ENCODE data around the gene FBLN7.

The FBLN7 gene

DNA sequence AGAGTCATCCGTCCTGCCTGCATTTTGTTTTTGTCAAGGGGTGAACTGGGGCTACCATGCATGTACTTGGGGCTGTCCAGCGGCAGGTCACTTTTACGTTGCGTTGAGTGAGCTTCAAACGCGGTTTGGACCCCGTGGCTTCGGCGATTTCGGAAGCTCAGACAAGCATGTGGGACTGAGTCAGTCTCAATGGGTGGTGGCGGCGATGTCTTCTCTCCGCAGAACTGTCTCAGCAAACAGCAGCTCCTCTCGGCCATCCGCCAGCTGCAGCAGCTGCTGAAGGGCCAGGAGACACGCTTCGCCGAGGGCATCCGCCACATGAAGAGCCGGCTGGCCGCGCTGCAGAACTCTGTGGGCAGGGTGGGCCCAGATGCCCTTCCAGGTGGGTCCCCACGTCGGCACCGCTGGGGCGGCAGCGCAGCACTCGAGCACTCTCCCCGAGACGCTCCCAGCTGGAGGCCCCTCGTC is 21.3 kb downstream of the FBLN7 start:
- peak in 1 of 2 donors; percentile 32 for DNase-seq

DNA sequence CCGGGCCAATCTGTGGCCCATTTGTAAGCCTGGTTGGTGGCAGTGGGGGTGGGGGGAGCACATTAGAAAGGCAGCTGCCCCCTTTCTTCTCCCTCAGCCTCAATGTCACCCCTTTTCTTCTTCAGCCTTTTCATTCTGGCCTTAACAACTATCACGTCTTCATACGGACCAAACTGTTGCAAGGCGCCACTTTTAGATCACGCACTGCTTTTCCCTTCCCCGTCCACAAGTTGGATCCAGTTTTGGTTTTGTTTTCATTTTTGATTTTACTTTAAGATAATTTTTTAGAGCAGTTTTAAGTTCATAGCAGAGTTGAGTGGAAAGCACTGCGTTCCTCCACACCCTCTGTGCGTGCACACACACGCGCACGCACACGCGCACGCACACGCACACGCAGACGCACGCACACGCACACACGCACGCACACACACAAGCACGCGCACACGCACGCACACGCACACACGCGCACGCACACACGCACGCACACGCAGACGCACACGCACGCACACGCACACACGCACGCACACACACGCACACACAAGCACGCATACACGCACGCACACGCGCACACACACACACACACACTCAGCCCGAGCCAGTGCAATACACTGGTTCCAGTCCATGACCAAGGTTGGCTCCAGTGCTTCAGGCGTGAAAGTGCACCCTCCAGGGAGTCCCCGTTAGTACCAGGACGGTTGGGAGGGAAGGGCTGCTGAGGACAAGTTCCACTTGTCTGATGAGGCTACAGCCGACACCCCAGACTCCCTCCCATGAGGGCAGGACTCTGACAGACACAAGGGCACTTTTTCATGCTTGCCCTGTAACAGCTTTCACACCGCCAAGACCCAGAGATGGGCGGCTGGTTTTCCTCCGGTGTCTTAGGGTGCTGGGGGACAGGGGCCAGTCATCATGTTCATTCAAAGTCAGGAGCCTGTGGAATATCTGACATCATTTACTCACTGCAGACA is 22.4 kb downstream of the FBLN7 start:
- no peak for DNase-seq

DNA sequence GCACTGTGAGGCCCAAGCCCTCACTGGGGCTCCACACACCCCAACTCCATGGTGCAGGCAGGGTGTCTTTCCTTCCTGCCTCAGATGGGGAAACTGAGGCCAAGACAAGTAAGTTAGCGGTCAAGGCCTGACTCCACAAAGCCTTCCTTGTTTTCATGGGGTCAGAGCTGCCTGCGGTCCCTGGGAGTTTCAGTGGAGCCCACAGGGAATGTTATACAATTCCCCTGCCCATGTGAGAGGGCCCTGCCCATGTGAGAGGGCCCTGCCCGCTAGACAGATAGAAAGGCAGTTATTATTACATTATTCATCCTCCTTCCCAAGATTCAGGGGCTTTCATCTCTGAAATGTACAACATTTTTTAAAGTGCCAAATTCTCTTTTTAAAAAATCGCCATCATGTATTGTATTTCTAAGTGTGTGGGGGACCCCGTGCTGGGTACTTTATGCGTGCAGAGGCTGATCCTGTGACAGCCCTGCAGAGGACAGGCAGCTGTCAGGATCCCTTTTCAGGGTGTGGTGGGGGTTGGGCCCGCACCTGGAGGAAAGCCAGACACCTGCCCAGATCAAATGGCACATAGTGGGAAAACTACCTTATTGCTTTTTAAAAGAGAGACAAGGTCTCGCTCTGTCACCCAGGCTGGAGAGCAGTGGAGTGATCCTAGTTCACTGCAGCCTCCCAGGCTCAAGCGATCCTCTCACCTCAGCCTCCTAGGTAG is 23.4 kb downstream of the FBLN7 start:
- no peak for DNase-seq

DNA sequence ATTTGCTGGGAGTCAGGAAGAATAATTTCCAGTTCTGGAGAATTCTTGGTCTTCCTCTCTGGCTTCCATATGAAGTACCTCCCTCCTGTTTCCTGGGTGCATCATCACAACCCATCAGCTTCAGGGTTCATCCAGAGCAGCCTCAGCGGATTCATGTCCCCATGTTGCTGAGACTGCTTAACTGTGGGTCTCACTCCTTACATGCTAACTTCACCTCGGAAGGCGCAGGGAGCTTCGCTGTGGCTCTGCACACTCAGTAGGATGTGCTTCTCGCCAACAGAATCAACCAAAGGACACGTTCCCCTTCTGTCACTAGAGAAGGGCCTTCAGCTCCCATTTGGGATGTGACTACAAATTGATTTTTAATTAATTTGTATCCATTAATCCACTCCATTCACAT is 24.2 kb downstream of the FBLN7 start:
- DNase-seq = no peak

DNA sequence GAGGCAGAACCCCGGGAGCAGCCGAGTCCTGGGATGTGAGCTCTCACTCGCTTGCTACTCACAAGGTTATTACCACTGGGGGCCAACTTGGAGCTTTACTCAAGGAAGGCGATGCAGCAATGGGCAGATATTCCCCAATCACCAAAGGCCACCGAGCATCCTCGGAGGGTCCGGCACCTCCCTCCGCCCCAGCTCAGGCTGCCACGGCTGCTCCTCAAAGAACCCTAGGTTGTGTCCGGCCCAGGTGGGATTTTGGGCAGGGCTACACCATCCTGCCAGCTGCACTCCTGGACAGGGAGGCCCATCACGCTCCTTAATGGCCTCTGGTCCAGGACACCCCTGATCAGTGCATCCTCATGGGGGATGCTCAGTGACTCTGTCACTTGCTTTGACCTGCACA is 24.8 kb downstream of the FBLN7 start:
- DNase-seq = no peak

DNA sequence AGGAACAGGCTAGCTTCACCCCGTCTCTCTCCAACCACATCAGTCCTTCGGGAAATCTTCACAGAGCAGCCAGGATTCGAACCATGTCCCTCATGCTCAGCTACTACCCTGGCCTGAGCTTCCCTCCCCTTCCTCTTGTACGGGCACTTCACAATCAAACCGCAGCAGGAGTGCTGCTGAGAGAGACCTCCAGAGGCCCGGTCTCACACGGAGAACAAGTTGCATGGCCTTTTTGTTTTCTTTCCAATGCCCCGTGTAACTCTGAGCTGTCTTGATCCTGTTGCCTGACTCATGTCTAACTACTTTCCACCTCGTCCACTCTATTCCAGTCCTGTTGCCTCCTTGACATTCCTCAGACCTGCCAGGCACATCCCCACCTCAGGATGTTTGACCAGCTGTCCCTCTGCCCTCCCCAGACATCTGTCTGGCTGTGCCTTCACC is 25.4 kb downstream of the FBLN7 start:
- no peak for DNase-seq

DNA sequence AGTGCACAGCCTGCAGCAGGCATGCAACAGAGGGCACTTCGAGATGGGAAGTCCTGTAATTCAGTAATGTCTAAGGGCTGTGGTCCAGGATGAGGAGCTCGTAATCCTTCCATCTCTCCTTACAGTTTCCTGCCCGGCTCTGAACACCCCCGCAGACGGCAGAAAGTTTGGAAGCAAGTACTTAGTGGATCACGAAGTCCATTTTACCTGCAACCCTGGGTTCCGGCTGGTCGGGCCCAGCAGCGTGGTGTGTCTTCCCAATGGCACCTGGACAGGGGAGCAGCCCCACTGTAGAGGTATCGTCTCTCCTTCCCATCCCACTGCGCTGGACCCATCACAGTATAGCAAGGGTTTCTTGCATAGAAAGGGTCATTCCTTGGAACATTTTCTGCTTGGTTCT is 26.7 kb downstream of the FBLN7 start:
- no peak for DNase-seq

DNA sequence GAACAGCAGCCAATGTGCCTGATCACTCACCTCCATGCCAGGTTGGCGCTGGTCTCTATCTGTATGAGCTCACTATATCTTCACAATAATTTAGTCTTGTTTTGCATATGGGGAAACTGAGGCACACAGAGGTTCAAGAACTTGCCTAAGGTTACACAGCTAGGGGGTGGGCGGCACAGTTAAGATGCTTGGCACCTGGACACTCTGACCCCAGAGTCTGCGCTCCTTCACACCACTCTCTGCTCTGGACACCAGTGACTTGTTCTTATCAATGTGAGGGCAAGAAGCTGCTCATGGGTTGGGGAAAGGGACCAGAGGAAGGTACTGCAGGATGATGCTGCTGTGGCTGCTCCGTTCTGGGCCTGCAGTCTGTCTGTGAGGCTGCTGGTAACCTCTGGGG is 27.1 kb downstream of the FBLN7 start:
- DNase-seq = no peak

DNA sequence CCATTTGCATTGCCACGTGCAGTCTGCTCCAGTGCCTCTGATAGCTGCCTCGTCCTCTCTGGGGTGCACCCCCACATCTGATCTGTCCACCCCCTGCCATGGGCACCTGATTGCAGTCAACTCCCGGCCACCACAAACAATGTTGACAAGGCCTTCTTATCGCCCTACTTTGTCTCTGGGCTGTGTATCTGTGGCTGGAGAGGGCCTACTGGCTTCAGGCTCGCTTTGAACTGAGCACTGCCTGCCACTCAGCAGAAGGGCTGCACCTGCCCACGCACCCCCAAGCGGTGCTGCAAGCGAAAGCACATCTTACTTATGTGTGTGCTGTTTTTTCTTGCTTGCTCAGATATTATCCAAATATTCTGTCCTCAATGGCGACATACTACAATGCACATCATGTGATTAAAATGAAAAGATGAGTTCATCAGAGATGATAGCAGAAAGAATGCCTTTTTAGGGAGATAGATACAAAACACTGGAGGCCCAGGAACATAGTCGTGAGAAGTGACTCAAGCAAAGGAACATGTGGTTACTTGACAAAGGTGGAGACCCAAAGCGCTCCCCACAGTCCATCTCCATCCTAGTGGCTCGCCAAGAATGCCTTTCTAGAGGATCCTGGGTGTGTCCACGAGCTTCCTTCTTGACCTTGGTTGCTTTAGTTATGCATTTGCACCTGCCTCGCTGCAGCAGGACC is 28.8 kb downstream of the FBLN7 start:
- peak in 1 of 2 donors; percentile 11 for DNase-seq

DNA sequence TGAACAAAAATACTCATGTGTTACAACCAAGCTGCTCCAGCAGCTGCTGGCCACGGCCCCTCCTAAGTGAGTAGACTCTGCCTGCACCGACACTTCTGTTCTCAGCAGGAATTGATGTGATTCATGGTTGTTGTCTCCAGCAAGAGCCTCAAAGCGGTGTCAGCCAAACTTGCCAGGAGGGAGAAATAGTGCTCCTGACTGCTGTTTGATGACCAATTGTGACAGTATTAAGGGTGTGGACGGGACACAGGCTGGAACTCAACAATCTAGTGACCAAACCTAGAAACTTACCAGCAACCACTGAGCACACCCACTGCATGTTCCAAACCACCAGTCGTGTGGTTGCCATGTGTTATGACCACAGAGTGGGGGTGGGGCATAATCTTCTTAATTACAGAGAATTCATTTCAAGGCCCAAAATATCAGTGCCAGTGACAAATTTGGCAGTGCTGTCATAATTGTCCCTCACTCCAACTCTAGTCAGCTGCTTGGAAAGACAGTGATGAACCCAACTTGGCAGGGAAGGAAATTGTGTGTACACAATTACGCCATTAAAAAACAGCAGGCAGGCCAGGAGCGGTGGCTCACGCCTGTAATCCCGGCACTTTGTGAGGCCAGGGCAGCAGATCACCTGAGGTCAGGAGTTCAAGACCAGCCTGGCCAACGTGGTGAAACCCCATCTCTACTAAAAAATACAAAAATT is 30.4 kb downstream of the FBLN7 start:
- no peak for DNase-seq

DNA sequence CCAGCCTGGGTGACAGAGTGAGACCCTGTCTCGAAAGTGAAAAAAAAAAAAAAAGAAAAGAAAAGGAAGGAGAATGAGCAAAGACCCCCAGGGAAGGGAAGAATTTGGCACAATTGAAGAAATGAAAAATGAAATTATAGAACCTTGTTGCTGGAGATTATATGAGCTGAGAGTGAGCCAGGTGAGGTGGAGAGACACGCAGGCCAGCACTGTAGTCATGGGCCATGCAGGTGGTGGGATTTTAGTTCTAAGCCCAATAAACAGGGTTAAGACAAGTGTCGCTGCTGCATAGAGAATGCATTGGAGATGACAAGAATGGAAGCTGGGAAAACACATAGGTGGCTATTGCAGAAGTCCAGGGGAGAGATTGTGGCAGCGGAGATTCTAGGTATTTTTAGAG is 32.3 kb downstream of the FBLN7 start:
- DNase-seq = no peak

DNA sequence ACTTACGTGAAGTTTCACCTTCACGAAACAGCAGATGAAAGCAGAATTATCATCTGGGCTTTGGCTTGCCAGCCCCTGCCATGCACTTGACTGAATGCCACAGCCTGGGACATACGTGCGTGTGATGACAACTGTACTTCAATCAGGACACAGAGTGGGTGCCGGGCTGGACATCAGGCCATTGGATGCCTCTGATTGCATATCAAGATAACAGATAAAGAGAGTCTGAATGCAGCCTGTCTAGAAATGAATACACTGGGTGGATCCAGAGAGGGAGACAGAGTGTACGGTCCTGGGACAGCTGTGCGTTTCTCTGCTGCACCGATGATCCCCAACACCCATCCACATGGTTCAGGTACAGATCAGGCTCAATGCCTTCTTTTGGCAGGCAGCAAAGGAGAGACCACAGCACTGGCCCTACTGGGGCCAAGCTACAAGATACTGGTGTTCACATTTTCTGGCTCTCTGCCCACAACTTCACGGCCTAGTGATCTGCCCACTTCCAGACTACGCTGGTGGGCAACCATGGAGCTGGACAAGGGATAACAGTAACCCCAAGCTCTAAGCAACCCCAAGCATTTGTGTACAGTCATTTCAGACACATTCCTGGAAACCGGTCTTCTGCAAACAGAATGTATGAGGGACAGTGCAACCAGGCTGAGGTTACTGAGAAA is 35.6 kb downstream of the FBLN7 start:
- no peak for DNase-seq

DNA sequence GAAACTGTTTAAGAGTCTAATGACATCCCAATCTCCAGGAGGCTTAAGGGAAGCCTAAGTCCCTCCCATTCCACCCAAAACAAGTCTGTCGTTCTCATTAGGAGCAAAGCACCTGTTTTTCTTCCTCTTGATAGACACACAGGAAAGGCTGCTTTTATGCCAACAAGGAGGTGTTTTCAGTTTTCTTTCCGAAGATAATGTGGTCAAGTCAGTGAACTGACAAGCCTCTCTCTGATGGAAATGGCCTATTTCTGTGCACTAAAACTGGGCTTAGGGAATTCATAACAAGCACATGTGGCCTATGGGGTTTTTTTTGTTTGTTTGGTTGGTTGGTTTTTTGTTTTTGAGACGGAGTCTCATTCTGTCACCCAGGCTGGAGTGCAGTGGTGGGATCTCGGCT is 36.2 kb downstream of the FBLN7 start:
- no peak for DNase-seq

DNA sequence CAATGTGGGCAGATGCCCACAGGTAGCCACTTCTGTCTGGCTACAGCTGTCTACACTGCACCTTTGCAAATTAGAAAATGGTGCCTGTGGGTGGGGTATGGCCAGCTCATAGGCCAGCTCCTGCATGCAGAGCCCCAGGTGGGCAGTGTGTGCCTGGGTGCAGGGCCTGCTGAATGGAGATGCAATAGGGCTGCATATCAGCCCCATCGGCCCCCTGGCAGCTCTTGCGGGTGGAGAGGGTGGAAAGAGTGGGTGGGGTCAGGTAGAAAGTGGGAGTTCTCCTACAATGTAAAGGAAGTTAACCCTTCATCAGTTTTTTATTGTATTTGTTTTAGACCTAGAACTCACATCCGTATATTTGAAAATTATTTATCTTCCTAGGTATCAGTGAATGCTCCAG is 37.1 kb downstream of the FBLN7 start:
- no peak for DNase-seq

DNA sequence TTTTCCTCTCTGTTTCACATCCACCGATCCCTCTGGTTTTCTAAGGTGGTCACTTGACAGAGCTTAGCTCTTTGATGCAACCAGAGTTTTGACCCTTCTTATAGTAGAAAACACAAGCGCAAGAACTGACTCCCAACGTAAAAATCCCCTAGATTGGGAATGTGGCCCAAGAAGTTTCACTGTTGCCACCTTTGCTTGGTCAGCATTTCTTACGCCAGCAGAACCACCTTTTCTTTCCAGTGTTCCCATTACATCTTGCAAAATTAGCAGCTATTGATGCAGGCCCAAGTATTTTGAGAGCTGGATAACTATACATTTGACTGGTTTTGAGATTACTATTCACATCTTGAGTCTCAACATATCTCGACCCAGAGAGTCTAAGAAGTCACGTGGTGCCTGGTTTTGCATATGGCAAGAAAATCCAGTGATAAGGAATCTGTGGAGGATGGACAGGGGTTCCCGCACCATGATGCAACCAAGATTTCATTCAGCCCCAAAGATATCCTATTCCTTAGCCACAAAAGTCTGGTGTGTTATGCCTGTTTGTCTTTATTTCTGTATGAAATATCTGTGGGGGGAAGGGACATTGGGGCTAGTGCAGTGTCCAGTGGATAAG is 37.9 kb downstream of the FBLN7 start:
- DNase-seq = no peak

DNA sequence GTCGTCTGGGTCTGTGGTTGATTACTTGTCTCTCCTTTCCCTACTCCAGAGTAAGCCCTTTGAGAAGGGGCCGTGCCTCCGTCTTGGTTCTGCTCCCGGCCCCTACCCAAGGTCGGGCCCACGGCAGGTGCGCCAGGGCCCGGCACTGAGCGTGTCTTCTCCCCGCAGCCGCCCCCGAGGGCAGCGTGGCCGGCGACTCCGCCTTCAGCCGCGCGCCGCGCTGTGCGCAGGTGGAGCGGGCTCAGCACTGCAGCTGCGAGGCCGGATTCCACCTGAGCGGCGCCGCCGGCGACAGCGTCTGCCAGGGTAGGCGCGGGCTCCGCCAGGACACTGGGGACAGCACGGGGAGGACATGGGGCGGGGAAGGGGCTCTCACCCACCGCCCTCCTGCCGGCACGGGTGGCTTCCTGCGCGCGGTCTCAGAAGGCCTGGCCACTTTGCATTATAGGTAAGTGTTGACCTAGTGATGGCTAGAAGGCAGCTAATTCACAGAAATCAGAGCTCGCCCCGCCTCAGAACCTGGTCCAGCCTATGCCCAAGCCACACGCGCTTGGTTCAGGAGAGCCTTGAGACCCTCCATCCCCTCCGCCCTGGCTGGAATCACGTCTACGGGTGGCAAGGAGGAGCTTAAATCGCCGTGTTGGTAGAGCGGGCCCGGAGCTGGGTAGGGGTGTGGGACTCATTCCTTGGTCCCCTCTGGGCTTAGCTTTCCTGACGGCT is 43.5 kb downstream of the FBLN7 start:
- DNase-seq = peak; percentile 63 to 75

DNA sequence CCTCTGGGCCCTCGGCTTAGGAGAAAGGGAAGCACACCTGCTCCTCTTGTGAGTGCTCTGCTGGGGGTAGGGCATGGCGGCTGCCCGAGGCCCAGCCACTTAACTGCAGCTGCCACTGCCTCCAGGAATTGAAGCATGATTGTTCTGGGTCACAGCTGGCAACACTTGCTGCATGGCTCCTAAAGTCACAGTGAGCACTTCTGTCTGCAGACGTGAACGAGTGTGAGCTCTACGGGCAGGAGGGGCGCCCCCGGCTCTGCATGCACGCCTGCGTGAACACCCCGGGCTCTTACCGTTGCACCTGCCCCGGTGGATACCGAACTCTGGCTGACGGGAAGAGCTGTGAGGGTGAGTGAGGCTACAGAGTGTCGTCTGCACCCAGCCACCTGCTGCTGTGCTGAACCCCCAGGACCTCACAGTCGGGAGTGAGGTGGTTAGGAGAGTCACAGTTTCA is 44.4 kb downstream of the FBLN7 start:
- peak; percentile 27 to 40 for DNase-seq

DNA sequence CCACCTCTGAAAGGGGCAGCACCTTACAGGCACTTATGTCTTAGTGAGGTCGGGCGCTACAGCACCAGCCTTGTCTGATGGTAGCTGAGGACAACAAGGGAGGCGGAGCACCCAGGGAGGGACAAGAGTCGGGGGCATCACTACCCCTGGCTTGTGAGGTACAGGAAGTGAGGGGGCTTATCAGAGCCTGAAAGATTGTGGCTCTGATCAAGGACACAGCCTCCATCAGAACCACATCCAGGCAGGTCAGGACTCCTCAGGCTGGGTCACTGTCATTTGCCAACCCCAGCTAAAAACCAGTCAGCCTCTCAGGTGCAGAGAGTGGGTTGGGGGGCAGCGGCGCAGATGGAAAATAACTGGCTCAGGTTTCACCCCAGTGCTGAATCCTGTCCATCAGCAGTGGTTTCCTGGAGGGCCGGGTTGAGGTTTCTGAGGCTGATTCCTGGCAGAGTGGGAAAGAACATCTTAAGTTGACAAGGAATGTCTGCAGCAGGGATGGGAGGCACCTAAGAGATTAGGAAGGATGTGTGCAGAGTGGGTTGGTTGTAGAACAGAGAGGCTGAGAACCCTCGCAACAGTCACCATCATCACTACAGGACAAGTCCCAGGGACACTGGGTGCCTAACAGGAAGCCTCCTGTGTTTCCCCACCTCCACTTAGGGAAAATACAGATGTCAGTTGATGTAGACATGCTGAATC is 45.3 kb downstream of the FBLN7 start:
- no peak for DNase-seq

DNA sequence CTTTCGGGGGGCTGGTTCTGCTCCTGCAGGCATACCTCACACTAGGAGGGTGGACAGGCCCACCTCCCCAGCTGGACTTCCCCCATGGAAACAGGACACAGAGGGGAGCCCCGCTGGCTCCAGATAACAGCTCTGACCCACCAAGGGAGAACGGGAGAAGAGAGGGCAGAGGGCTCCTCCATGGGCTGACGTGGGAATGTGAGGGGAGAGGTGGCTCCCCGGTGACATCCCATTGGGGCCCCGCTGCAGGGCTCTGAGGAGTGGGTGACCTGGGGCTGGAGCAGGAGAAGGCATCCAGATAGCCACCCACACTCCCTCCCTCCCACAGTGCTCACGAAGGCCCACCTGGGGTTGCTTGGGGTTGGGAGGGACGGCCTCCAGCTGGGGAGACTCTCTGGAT is 45.9 kb downstream of the FBLN7 start:
- no peak for DNase-seq

DNA sequence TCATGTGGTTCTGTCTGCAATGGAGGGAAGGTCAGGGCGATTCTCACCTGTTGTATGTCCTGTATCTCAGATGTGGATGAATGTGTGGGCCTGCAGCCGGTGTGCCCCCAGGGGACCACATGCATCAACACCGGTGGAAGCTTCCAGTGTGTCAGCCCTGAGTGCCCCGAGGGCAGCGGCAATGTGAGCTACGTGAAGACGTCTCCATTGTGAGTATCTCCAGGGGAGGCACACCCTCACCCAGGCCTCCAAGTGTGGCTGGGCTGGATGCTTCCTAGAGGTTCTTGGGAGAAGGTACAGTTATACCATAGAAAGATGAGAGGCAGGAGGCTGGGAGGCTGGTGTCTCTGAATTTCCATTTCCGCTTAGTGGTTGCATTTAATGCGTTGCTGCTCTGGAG is 46.9 kb downstream of the FBLN7 start:
- DNase-seq = no peak
